Measurements from ENCODE around the gene AGPAT2.

GRCh38 chr9:136665111-136665703 lies 22.1 kb downstream of the AGPAT2 start:
- TF ChIP-seq, protein P1, sequence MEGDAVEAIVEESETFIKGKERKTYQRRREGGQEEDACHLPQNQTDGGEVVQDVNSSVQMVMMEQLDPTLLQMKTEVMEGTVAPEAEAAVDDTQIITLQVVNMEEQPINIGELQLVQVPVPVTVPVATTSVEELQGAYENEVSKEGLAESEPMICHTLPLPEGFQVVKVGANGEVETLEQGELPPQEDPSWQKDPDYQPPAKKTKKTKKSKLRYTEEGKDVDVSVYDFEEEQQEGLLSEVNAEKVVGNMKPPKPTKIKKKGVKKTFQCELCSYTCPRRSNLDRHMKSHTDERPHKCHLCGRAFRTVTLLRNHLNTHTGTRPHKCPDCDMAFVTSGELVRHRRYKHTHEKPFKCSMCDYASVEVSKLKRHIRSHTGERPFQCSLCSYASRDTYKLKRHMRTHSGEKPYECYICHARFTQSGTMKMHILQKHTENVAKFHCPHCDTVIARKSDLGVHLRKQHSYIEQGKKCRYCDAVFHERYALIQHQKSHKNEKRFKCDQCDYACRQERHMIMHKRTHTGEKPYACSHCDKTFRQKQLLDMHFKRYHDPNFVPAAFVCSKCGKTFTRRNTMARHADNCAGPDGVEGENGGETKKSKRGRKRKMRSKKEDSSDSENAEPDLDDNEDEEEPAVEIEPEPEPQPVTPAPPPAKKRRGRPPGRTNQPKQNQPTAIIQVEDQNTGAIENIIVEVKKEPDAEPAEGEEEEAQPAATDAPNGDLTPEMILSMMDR (IDR thresholded peaks at IDR 0.05): no peak
- TF ChIP-seq ZFX (IDR thresholded peaks at IDR 0.05; ENCODE audit: borderline replicate concordance): no peak

Data from 22Rv1 (cell line).